ENCODE measurements around the gene CARD11.

DNA sequence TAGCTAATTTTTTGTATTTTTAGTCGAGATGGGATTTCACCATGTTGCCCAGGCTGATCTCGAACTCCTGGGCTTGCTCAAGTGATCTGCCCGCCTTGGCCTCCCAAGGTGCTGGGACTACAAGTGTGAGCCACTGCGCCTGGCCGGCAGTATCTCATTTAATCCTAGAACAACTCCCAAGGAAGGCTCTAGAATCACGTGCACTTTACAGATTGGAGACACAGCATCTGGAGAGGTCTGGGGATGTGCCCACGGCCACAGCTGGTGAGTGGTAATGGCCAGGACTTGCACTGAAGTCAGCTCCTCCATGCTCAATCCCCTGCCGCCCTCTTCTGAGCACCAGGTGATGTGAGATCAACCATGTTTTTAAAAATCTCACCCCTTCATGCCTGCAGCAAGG is 43.1 kb downstream of the CARD11 start:
- TF ChIP-seq, protein P1, sequence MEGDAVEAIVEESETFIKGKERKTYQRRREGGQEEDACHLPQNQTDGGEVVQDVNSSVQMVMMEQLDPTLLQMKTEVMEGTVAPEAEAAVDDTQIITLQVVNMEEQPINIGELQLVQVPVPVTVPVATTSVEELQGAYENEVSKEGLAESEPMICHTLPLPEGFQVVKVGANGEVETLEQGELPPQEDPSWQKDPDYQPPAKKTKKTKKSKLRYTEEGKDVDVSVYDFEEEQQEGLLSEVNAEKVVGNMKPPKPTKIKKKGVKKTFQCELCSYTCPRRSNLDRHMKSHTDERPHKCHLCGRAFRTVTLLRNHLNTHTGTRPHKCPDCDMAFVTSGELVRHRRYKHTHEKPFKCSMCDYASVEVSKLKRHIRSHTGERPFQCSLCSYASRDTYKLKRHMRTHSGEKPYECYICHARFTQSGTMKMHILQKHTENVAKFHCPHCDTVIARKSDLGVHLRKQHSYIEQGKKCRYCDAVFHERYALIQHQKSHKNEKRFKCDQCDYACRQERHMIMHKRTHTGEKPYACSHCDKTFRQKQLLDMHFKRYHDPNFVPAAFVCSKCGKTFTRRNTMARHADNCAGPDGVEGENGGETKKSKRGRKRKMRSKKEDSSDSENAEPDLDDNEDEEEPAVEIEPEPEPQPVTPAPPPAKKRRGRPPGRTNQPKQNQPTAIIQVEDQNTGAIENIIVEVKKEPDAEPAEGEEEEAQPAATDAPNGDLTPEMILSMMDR (conservative IDR thresholded peaks at IDR 0.05 in 1 of 2, IDR thresholded peaks at IDR 0.05 in 1 of 2; ENCODE audit: low read depth in 1 of 2, low read length in 2 of 2), result no peak
- TF ChIP-seq EZH2 (IDR thresholded peaks at IDR 0.05; ENCODE audit: low read length, missing control alignments), result no peak

Data from fibroblast of lung (primary cell).